HG02973 (cell line): ENCODE measurements around the gene RTN4RL1.
"Not testable (repeated sequence)": the region's sequence is repeated elsewhere in the genome, so short reads cannot be mapped to it uniquely, and the experiment has no call there.

ENCODE experiments used
- ATAC-seq: cut with Tn5 transposase; IDR thresholded peaks from one replicate; pipeline ENCODE4 v1.9.1; 2021; ENCODE audit warnings: moderate library complexity; ENCODE audit not compliant: unreplicated experiment

Gene RTN4RL1

DNA sequence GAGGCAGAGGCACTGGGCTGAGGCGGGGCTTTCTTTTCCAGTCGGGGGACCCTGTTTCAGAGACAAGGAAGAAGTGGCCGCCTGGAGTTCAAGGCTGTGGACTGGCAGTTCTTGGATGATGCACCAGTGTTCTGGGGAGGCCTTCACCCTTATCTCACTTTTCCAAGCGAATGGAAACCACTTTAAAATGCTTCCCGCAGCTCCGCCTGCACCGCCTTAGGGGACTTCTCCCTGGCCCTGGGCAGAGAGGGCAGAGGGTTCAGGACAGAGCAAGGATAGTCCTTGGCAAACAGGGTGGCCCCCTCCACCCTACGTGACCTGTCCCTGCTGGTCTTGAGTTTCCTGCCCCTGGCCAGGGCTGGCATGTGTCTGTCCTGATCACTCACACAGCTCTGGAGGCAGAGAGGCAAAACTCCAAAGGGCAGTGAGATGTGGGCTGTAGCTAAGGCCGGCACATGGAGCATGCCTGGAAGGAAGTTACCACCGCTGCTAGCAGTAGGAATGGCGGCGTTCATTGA lies 20.6 kb downstream of the RTN4RL1 start:
- no peak for ATAC-seq

DNA sequence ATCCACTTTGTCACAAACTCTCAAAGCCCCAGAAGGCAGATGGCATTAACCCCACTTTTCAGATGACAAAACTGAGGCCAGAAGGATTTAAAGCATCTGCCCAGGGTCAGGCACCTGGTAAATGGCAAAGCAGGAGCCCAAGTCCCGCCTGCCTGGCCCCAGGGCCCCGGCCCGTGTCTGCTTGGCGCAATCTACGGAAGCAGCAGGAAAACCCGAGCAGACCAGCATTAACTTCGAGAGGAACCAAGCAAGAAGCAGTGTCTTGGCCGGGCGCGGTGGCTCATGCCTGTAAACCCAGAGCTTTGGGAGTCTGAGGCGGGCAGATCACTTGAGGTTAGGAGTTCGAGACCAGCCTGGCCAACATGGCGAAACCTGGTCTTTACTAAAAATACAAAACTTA lies 21.6 kb downstream of the RTN4RL1 start:
- ATAC-seq = no peak

DNA sequence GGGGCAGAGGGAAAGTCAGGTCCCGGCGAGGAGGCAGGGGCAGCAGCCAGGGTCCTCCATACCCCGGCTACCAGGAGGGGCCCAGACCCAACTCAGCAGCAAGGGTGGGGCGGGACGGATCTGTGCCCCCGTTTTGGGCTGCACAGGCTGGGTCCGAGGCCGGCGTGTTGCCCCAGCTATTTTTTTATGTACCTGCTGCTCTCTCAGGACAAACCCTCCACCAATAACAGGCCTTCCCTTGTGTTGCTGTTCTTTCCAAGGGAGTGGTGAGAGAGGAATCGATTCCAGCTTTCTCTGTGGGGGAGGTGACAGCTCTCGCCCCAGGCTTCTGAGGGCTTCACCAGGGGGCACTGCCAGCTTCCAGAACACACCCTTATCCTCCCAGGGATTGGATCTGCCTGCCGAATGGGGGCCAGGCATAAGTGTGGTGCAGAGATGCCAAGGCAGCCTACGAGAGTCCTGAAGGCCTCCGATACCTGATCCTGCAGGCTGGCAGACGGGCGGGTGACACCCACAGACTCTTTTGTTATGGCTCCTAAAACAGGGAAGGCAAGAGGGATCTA lies 22.3 kb downstream of the RTN4RL1 start:
- ATAC-seq = no peak

DNA sequence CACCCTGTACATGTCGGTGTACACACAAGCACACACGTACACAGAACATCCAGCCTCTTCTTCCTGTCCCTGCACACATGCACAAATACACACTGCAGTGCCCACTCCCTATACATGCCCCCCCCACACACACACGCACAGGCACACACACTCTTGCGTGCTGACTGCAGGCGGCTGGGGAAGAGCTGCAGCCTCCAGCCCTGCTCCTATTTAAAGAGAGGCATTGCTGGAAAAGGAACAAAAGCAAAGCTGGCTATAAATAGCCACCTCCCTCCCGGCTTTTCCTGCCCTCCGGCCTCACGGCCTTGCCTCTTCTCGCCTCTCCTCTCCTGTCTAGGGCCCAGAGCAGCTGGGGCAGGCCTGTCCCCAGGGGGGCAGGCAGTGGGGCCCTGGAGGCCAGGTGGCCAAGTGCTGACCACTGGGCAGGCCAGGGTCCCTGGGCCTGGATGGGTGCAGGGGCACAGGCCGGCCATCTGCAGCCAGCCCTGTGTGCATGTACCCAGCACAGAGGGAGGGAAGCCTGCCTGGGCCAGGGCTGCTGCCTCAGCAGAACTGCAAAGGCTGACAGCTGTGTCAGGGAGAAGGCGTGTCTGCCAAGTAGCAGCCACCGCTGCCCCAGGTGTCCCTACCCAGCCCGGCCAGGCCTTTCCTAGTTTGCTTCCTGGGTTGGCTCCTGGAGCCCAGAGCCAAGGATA lies 25.4 kb downstream of the RTN4RL1 start:
- ATAC-seq = no peak

DNA sequence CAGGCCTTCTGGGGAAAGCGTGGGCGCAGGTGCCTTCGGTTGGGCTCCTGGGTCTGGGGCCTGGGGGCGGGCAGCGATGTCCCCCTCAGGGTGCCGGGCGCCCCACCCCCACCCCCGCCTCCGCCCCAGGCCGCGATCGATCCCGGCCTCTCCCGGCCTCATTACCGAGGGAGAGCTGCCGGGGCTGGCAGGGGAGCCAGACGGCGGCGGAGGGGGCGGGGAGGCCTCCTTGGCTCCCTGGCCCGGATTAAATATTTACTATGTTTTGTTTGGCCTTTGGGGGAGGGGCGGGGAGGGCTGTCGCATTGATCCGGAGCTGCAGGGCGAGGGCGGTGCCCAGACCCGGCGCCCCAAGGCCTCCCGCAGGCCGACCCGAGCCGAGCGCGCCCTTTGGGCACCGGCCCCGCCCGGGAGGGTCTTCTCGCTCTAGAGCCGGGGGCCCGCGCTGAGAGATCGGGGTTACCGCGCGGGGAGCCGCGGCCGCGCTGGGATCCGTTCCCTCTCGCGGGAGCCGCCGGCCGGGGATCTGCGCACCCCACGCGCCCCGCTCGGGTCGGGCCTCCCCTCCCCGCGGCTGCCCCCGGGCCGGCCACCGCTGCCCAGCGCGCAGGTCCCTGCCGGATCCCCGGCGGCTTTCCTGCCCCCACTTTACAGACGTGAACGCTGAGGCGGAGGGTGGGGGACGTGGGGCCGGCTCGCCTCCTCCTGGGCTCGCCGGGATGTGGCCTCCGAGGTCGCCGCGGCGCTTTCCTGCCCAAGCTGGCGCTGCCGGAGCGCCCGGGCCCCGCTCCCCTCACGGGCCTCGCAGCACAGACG lies 27.0 kb downstream of the RTN4RL1 start:
- ATAC-seq = no peak

DNA sequence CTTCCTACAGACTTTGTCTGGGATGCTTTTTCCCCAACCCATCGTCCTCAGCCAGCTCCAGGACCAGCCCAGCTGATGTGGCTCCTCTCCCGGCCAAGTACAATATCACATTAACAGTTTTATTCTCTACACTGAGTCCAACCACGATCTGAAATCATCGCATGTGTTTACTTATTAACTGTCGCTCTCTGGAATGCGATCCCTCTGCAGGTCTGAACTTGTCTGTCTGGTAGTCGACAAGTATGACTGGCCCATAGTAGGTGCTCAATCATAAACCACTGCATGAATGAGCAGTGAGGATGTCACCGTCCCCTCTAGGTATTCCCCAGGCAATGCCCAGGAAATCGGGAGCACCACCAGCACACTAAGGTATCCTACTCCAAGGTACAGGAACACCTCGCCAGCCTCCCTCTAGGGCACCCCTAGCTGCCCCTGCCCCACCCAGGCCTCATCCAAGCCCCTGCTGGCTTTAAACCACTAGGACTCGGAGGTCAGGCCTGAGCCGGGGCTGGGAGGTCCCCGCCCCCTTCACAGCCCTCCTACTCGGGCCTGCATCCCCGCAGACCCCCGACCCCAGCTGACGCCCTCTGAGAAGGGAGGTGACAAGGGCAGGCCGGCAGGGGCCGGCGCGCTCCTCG lies 27.7 kb downstream of the RTN4RL1 start:
- no peak for ATAC-seq

DNA sequence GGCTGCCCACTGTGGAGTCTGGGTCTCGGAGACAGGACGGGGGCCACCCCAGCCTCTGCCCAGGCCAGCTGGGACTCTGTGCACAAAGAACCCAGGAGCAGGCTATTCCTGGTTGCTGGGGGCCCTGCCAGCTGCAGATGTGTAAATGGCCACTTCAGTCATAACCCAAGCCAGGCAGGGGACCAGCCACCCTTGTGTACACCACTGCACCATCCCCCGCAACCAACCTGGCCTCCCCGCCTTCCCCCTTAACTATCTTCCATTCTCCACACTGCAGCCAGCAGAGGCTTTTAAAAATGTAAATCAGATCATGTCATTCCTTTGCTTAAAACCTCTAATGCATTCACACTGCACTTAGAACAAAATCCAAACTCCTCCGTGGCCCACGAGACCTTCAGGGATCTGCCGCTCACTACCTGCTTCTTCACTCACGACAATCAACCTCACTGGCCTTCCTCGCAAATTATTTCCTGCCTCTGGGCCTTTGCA lies 28.3 kb downstream of the RTN4RL1 start:
- ATAC-seq = no peak

DNA sequence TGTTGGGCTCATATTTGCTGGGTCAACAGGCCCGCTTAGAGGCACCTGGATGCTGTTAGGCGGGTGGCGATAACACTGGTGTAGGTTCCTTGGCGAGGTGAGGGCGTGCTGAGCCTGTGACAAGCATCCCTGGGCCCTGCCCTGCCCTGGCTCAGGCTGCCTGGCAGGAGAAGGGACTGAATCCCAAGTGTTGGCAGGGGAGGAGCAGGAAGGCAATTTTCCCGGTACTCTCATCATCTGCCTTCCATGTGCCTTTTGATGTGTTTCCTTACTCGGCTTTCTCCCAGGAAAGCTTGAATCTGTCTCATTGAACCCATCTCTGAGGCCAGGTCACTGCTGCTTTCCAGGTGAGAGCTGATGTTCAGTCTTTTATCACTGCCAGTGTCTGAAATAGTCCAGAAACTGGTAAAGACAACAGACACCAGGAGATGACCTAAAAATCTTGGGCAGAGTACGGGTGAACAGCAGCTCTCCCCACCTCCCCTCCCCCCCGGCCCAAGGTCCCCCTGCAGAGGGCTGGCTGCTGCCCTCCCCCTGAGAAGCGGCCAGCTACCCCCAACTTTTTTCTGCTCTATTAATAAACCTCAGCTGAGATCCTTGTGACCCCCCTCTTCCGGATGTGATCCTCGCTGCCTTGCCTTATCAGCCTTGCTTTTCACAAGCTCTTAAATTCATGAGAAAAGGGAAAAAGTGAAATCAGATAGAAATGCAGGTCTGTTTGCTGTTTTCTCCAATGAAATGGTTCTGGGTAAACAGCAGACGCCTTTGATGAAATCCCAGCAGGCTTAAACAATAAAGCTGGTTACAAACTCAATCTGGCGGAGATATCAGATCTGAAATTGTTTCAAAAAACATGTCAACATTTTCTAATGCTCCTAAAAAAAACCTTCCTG lies 29.0 kb downstream of the RTN4RL1 start:
- no peak for ATAC-seq

DNA sequence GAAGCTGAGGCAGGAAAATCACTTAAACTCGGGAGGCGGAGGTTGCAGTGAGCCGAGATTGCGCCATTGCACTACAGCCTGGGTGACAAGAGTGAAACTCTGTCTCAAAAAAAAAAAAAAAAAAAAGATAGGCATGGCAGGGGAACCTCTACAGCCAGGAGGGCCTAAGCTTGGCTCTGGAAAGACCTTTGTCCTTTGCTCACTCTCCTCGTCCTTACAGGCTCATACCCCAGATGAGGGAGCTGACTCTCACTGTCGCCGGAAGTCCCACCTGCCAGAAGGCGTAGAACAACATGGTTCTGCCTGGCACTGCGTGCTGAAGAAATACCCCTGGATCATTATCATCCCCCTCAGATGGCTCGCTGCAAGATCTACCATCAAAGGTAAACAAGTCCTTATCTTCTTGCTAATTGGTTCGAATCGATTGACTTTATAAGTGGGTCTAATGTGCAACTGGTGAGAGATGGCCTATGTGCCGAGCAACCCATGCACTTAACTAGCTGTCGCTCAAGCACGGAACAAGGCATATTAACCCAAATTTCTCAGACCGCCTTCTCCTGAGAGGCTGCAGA lies 29.7 kb downstream of the RTN4RL1 start:
- no peak for ATAC-seq

DNA sequence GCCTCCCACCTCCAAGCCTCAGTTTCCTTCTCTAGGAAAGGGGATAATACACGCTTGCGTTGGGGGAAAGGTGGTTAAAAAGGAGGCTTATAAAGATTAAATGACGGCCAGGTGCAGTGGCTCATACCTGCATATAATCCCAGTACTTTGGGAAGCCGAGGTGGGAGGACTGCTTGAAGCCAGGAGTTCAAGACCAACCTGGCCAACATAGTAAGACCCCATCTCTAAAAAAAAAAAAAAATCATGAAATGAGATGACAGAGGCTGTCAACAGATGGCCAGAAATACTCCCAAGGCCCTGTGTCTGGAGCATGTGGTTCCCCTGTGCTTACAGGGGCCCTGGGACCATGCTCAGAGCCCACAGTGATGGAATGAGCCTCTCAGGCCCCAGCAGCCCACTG lies 30.4 kb downstream of the RTN4RL1 start:
- no peak for ATAC-seq

DNA sequence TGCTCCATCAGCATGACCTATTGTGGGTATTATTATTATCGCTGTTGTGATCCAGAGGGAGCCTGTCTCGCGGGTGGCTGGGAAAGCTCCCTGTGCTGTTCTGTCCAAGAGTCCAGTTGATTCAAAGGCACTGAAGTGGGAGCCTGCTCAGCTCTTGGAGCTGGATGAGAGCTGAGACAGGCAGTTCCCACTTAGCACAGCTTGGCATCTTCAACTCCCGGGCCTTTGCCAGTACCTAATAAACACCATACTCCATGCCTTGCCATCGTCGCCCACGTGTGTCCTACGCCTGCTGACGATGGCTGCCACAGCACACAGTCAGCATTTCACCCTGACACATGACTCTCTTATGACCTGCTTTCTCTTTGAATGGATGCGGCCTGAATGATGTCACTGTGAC lies 32.6 kb downstream of the RTN4RL1 start:
- ATAC-seq = no peak

DNA sequence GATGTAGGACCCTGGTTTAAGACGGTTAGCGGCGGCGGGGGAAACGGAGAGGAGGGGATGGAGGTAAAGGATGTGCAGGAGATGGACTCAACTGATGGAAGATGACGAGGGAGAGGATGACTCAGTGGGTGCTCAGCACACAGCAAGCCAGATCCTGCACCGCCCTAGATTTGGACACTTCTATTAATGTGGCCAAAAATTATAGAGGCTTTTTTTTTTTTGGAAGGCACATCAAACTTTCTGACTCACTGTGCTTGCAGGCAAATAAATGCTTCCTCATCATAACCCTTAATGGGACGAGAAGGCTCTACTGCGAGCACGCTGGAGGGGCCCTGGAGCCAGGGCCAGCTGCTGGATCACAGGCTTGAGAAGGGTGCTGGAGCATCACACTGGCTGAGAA lies 36.0 kb downstream of the RTN4RL1 start:
- no peak for ATAC-seq

DNA sequence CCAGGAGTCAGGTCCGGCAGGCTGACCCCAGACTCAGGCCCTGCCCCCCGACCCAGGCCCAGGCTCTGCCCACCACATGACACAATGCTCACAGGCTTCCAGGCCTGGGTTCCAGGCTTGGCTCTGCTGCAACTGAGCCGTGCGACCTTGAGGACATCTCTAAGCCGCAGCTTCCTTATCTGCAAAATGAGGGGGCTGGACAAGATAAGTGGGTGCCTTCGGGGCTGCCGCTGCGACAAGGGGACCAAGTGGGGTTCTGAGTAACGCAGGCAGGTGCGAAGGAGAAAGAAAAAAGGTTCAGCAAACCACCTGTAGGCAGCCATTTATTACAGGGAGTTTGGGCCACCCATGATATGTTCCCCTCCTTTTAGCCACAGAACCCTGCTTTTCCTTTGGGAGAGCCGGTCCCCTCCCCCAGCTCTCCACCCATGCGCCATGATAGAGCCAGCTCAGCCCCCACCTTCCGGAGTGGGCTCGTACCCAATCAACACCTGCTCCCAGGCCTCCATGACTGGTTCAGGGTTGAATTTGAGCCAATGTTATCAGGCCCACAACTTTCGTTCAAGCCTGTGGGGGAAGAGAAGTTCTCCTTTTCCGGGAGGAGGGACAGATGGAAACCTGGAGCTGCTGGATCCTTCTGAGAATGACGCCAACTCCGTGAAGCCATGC lies 38.2 kb downstream of the RTN4RL1 start:
- ATAC-seq = no peak

DNA sequence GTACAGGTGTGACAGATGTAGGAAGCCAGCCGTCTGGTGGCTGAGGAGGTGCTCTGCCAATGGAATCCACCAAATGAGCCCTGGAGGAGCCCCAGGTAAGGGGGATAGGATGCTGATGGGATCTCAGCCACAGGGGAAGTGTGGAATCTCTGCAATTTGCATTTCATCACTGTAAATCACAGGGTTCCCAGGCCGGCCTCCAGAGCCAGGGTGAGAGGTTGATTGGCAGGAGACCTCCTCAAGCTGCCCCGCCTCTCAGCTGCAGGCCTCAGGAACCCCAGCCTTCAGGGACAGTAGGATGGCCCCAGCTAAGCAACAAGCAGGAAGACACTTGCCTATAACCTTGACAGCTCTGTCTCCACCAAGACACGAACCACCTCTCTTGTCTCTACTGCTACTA lies 39.4 kb downstream of the RTN4RL1 start:
- ATAC-seq = no peak

DNA sequence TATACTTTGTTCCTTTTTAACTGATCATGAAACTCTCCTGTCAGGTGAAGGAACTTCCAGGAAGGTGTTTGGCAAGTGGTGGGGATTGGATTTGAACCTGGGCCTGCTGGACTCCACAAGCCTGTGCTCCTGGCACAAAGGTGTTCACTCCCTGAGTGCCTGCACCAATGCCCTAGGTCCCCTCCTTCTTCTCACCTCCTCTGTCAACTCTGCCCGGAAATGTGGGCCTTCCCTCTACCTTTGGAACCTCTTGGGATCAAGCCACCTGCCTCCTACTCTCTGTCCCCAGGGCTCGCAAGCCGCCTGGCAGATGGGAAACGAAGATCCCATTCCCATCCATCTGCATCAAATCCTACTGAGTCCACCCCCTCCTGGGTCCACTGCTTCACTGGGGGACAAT lies 40.0 kb downstream of the RTN4RL1 start:
- no peak for ATAC-seq

DNA sequence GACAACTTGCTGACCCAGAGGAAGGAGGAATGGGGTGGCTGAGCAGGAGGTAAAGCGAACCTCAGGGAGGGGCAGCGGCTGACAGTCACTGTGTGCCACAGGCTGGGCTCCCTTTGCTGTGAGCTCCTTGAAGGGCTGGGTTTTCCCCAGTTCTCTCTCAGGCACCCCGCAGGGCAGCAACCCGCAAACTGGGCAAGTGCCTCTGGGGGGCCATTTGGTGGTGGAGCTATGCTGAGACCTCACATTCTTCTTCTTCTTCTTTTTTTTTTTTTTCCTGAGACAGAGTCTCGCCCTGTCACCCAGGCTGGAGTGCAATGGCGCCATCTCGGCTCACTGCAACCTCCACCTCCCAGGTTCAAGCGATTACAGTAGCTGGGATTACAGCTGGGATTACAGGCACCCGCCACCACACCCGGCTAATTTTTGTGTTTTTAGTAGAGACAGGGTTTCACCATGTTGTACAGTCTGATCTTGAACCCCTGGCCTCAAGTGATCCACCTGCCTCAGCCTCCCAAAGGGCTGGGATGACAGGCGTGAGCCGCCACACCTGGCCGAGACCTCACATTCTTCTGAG lies 42.3 kb downstream of the RTN4RL1 start:
- ATAC-seq = not testable (repeated sequence)

DNA sequence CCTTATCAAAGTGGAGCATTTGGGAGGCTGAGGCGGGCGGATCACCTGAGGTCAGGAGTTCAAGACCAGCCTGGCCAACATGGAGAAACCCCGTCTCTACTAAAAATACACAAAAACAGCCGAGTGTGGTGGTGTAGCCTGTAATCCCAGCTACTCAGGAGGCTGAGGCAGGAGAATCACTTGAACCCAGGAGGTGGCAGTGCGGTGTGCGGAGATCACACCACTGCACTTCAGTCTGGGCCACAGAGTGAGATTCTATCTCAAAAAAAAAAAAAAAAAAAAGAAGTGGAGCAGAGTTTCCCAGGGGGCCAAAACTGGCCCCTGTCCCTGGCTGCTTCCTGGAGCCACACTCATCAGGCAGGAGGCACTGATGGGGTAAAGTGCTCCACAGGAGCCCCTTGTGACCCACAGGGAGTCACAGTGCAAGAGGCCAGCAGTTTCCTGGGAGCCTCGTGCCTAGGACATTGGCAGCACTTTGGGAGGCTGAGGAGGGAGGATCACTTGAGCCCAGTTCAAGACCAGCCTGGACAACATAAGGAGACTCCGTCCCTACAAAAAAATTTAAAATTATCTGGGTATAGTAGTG lies 44.4 kb downstream of the RTN4RL1 start:
- no peak for ATAC-seq

DNA sequence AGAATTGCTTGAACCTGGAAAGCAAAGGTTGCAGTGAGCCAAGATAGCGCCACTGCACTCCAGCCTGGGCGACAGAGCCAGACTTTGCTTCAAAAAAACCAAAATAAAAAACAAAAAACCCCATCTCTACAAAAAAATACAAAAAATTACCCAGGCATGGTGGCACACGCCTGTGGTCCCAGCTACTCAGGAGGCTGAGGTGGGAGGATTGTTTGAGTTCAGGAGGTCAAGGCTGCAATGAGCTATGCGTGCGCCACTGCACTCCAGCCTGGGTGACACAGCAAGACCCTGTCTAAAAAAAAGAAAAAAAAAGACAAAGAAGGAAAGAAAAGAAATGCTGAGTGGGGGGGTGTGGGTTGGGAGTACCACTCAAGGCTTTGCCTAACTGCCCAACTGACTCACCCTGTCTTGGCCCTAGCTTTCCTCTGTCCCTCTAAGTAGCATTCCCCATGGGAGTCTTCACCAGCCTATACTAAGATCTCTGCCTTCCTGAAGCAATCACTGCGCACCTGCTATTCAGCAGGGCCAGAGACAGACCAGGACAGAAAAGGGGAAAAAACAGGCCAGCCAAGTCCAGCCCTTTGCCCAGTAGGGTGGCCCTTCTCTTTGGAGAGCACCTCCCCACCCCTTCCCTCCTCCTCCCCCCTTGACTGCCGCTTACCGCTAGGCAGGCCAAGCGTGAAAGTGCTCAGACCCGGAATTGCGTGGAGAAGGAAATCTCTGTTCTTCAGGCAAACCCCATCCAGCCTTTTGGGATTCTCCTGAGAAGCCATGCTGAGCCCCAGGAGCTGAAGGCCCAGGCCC lies 45.8 kb downstream of the RTN4RL1 start:
- no peak for ATAC-seq
